CD4-positive, alpha-beta T cell treated with Interleukin-2 at 100 ng/mL for 4 hours (primary cell): ENCODE measurements around the gene SLCO3A1.

ENCODE experiments used
- DNase-seq: peaks from one replicate; pipeline ENCODE4 v3.0.0-alpha.2; 2020; ENCODE audit warnings: low spot score

The SLCO3A1 gene

DNA sequence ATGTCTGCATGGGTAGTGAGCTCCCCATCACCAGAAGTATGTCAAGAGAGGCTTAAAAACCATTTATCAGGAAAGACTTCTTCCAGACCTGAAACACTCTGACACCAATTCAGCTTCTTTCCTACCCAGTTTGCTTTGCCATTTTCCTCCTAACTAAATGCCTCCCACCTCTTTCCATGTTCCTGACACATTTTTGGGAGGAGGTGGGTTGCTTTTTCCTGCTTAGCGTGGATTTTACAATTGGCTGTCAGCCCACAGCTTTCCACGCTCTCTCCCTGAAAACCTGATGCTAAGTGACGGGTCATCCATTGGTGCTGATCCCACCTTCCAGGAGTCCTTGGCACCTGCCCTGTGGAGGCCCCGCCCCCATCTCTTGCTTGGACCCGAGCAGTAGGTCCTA, 275.3 kb downstream of the SLCO3A1 start:
- no peak for DNase-seq

DNA sequence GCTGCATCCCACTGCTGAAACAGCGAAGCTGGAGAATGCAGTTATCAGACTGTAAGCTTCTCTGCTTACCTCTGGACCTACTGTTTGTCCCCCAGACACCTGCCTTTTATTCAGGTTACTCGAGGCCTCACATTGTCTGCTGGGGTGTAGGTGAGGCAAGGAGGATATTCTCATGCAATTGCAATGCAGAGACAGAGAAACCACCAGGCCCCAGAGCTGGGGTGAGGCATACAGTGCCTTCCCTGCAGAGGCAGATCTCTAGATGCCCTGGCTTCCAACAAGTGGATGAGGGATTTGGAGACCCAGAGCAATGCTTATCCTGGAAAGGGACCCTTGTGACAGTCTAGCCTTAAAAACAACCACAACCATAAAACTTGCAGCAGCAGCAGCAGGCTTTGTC, 276.7 kb downstream of the SLCO3A1 start:
- DNase-seq = no peak

DNA sequence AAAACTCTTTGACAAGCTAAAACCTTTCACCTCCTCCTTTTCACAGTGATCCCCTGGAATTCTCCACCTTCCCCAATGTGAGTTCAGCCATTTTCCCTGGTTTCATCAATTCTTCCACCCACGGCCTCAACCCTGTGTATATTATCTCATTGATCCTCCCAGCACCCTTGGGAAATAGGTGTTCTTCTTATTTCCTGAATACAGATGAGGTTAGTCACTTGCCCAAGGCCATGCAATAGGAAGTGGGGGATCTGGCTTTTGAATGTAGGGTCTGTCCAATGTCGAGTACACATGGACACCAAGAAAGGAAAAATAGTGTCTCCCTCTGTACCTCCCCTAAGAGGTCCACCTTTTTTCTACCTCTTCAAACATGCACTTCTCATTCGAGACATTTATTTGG, 277.4 kb downstream of the SLCO3A1 start:
- DNase-seq = no peak

DNA sequence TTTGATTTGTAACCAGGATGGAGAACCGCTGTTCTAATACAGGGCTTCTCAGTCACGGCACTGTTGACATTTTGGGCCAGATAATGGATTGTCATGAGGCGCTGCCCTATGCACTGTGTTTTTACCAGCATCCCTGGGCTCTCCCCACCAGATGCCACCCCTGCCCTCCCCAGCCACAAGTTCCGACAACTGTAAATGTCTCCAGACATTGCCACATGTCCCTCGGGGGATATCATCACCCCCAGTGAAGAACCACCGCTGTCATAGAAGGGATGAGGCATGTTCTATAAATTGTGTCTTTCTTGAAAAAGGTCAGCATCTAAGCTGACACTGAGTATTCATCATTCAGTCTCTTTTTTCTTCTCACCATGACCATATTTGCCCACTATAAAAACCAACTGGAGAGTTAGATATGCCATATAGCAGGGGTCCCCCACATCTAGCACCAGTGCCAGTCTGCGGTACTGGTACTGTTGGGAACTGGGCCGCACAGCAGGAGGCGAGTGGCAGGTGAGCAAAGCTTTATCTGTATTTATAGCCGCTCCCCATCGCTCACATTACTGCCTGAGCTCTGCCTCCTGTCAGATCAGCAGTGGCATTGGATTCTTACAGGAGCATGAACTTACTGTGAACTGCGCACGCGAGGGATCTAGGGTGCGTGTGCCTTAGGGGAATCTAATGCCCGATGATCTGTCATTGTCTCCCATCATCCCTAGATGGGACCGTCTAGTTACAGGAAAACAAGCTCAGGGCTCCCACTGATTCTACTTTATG, 279.7 kb downstream of the SLCO3A1 start:
- no peak for DNase-seq

DNA sequence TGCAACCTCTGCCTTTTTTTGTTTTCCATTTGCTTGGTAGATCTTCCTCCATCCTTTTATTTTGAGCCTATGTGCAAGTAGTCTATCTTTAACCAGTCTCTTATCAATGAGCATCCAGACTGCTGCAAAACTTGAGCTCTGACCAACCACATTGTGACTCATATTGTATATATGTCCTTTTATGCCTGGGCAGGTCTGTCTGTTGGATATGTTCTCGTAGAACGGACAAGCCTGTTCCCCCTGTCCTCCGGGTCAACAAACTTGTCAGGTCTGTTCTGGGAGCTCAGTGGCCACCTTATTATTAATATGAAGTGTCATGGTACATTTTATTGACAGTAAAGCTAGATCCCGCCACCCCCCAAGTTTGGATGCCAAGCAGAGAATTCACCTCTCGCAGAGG, 287.3 kb downstream of the SLCO3A1 start:
- DNase-seq = no peak

DNA sequence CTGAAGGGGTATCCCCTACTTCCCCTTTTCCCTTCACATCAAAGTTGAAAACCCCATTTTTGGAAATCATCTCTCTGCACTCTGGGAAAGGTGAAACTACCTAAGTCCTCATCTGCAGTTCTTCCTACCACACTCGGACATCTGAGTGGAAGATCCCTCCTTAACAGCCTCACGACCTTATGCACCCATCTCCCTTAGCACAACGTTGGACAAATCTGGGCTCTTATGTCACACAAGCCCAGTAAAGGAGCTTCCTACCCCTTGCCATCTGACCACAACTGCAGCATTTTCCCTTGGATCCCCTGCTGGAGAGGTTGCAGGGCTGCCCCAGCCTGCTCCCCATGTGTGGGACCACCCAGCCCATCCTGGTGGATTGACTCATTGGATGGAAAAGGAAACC, 288.1 kb downstream of the SLCO3A1 start:
- DNase-seq = no peak

DNA sequence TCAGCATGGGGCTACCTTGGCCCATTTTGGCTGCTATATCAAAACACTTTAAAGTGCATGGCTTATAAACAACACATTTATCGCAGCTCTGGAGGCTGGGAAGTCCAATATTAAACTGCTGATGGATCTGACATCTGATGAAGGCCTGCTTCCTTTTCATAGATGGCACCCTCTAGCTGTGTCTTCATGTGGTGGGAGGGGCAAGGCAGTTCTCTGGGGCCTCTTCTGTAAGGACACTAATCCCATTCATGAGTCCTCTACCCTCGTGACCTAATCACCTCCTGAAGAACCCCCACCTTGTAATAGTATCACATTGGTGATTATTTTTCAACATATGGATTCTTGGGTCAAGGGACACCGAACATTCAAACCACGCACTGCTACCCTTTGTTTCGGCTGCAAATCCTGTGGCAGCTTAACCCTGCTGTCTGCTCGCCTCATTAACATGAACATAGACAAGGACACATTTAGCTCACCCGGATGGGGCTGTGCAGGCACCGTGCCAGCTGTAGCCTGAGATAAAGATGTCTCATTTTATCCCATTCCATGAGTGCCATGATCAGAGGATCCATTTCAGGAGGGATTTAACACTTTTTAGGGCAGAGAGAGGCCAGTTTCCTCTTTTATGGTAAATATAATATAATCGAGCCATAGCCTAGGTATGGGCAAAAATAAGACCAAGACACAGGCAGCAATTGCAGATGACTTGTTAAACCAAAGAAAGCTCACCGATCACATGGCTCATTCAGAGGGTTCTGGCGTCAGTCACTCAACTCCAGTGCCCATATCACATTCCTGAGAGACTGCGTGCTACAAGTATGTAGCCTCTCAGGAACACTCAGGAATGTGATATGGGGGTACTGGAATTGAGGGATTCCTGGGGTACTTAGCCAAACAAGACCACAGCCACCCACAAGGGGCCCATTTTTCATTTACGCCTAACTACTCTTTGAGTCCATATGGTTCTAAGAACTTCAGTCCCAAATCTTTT, 289.0 kb downstream of the SLCO3A1 start:
- no peak for DNase-seq

DNA sequence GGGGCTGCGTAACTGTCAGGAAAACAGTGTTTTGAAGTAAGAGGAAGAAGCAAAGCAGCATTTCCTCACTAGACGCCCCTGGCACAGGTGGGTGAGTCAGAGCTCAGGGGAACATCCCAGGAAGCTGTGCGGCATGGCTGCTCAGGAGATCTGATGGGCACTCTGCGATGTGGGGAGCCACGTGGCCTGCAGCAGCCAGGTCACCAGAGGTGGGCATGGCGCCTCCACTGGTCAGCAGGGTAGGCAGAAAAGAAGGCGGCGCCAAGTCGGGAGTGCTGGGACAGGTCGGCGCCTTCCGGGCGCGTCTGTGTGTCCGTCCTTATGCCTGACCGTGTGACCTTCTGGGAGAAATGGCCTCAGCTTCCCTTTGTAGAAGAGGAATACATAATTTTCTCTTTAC, 290.3 kb downstream of the SLCO3A1 start:
- no peak for DNase-seq

DNA sequence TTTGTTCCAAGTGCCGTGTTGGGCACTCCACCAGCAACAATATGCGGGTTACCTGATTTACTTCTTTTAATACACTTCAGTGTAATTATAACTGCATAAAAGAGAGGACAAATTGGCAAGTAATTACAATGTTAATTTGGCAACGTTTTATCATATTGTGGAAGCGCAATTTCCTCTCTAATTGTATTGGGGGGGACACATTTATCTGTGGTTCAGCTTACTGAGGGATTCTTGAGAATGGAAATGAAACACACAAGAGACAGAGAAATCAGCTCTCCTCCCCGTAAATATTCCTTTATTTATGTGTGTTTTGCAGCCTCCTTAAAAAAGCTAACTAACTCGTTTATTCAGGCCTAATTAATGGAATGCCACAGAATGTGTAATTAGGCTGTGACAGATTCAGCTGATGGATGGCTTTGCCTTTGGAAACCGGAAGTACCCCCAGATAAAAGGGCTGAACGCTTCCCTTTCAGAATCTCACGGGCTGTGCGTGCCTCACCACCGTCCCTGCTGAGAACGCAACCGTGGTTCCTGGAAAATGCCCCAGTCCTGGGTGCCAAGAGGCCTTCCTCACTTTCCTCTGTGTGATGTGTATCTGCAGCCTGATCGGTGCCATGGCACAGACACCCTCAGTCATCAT, 293.1 kb downstream of the SLCO3A1 start:
- DNase-seq = no peak

DNA sequence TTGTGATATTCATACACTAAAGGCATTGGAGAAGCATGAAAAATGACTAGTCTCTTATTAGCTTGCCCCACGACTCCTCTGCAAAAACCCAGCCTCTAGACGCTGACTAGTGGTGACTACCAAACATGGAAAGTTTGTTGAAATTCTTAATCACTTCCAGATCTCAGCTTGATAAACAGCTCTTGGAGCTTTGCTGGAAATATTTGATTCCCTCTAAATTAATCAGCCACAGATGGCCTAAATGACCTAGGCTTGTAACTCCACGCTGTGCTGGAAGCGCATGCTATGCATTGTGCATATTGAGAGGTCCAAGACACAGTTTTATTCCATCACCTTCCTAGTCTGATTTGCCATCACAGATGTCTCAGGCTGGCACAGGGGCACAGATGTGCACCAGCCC, 295.5 kb downstream of the SLCO3A1 start:
- no peak for DNase-seq

DNA sequence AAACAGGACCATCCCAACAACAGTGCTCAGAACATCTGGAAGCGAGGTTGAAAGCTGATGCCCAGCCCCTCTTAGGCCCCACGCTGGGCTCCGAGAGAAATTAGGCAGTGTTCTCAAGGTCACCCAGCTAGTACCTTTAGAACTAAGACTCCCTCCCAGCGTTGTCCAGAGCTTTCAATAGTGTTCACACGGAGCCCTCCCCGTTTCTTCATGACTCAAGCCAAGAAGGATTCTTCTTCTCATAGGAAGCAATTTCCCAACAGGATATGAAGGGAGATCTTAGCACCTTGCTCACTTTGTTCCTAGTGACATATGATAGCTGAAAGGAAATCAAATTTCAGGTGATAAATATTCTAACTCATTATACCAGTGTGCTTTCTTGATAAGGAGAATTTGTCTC, 296.0 kb downstream of the SLCO3A1 start:
- no peak for DNase-seq

DNA sequence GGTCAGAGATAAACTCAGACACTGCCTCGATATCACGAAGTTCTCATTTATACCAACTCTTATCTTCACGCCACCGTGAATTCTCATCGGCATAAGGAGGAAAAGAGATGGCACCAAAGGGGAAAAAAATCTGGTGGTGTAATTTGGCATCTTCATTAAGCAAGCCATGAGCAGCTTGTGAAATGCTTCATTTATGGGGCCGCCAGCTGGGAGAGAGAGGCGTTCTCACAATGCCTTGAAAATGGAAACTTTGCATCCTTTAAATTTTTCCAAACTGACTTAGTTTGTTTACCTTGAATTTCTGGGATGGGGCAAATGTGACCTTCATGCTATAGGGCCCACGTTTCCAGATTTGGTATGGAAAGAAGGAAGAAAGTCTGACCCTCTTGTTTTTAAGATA, 297.7 kb downstream of the SLCO3A1 start:
- no peak for DNase-seq

DNA sequence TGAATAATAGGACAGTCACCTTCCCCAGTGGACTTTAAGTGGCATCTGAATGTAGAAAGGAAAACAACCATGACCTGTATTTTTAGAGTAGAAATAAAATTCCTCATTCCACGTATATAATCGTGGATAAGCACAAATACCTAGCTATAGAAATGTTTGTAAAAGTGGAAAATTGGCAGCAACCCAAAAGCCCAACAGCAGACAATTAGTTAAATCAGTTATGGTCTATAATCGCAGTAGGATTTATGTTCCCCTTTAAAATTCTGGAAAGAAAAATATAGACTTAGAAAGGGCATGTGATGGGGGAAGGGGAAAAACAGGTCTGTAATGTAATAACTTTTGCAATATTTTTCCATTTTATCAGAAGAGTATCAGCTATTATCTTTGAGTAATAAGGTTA, 298.2 kb downstream of the SLCO3A1 start:
- no peak for DNase-seq

DNA sequence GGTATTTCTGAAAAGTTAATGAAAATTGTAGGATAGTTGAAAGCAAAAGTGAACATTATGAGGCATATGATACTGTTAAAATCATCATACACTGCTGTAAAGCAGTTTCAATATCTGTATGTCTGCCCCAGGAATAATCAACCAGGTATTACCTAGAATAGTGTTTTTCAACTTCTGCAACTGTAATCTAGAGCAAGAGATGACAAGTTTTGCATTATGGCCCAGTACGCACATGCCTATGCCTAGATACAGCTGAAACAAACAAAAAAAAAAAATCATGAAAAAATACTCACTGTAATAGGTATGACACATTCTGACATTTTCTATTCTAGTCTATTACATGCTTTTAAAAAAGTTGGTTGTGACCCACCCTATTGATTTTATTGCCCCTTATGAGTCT, 299.5 kb downstream of the SLCO3A1 start:
- no peak for DNase-seq

DNA sequence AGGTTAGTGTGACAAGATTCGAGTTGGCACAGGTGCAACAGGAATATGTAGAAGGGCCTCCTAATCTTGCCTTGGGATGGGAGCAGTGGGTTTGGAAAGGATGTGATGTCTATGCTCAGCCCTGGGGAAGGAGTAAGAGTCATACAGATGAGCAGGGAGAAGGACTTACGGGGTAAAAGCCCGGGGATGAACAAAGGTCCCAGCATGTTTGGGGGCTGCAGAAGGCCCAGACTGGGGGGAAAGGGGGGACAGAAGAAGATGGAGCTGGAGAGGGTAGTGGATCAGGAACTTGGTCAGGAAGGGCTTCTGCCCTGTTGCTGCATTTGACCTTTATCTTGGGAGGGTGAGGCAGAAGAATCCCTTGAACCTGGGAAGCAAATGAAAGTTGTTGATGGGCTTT, 300.1 kb downstream of the SLCO3A1 start:
- no peak for DNase-seq

DNA sequence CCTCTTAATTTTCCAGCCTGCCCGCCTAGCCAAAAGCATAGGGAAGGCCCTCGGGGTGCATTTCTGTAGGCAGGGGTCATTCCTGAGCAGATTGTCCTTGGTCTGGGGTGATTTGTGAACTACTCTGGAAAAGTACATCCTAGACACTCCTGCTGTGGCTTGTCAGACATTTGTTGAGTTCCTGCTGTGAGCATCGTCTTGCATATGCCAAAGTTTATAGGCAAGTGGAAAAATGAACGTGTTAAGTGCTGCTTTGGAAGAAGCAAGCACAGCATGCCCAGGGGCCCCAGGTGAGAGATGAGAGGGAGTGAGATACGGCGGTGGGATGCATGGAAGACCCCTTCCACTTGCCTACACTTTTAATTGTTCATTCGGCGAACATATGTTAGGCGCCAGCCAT, 302.4 kb downstream of the SLCO3A1 start:
- DNase-seq = no peak

DNA sequence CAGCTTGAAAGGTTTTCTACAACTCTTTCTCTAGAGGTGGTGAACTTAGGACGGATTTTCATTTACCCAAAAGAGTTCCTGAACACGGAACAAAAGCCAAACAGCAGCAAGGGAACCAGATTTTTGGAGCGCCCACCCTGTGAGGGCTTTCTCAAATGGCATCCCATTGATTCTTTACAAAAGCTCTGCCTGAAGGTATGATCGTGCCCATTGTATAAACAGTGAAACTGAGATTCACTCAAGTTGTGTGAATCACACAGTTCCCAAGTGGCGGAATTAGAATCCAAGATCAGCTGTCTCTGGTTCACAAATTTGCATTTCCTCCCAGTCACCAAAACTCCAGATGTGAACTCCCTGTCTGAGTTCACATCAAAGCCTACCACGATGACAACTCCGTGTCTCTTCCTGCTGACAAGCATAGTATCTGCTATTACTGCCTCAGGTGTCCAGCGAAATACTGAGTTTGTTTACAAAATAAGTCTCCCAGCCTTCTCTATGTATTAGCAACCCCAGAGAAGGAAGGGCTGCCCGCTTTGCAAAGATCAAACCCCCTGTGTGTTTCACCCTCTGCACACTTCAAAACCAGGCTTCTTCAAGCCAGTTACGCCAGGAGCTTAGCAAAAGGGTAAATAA, 304.3 kb downstream of the SLCO3A1 start:
- no peak for DNase-seq

DNA sequence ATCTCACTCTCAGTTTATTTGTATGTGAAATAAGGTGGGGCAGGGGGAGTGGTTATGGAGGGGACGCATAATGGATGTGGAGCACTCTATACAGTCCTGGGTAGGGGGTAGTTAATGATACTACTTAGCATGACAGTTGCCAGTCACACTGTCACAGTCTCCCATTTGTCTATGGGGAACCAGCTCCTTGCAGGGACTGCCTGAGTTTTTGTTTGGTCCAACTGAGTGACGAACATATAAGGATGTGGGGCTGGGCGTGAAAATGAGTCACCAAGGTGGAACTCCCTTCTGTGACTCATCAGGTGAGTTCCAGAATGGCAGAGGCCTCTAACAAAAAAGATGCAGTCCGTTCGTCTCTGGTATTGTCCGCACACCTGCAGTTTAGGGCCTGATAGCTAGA, 304.9 kb downstream of the SLCO3A1 start:
- peak; percentile 53 for DNase-seq

DNA sequence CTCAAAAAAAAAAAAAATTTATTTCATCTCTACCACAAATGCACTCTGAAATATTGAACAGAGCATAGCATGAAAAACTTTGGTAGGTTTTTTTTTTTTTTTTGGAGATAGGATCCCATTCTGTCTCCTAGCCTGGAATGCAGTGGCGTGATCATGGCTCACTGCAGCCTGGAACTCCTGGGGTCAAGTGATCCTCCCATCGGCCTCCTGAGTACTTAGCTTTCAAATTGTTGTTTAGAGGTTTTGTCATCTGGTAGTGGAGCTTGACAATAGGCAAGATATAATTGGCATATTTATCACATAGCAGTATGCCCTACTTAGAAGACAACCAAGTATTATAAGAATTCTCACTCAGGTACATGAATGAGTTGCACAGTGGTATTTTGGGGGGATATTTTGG, 306.0 kb downstream of the SLCO3A1 start:
- DNase-seq = no peak

DNA sequence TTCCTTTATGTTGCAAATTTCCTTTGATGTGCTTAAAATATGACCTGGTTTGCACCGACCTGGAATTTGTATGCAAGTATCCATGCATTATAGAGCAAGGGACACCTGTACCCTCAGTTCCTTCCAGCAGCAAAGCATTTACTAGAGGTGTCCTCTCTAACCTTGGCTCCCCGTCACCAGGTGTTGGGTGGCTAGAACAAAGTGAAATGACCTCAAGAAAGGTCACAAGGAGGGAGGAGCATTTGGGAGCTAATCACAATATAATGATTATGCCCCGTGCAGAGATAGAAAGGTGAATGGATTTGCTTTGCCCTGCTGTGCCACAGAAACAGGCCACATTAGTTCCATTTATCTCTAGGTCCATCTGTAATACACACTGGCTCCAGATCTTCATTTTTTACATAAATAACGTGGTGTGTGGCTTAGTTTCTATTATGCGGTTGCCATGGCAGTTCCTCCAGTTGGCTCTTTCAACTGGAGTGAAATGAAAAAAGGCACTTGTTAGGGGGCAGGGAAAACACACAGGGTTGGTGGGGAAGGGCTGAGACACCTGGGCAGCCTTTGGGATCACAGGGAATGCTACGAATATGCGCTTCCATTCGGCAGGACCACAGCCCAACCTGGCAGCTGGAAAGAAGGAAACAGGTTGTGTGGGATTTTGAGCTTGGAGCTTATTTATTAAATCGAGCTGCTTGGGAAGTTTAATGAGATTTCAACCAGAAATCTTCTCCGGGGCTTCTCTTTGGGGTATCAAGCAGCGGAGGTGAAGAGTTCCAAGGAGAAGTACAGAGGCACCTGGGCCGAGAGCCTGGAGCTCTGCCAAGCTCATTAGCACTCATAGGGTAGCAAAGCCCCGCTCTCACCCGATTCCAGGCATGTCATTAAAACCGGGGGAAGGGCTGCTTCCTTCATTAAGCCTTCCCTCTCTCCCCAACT, 306.7 kb downstream of the SLCO3A1 start:
- no peak for DNase-seq

DNA sequence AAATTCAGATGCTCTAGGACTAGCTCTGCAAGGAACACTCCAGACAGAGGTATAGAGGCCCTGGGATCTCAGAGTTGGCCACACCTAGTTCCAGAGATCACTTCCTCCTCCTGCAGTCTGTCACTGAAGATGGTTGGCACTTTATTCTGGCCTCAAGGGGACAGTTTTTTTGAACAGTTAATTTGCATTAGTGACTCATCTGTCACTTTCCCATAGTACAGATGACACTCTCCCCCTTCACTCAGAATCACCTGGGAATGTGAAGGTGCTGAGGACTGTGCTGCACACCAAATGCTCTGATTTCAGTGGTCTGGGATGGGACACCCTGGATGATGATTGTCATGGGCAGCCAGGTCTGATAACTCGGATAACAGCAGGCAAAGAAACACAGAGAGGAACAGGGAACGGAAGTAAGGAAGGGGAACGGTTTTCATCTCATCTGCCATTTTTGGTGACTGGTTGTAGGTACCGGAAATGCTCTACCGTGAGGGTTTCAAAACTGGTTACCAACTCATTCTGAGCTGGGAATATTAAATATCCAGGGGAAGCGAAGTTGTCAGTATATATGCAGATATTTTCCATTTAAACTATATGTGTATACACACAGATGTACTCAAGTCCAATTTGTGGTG, 307.6 kb downstream of the SLCO3A1 start:
- peak; percentile 10 for DNase-seq
